GM21528 (cell line): ENCODE measurements around the gene UVRAG.

Source experiments
- ATAC-seq: cut with Tn5 transposase; IDR thresholded peaks from one replicate; pipeline ENCODE4 v1.9.1; 2021; ENCODE audit warnings: mild to moderate bottlenecking, moderate library complexity; ENCODE audit not compliant: unreplicated experiment, low FRiP score

UVRAG gene

DNA sequence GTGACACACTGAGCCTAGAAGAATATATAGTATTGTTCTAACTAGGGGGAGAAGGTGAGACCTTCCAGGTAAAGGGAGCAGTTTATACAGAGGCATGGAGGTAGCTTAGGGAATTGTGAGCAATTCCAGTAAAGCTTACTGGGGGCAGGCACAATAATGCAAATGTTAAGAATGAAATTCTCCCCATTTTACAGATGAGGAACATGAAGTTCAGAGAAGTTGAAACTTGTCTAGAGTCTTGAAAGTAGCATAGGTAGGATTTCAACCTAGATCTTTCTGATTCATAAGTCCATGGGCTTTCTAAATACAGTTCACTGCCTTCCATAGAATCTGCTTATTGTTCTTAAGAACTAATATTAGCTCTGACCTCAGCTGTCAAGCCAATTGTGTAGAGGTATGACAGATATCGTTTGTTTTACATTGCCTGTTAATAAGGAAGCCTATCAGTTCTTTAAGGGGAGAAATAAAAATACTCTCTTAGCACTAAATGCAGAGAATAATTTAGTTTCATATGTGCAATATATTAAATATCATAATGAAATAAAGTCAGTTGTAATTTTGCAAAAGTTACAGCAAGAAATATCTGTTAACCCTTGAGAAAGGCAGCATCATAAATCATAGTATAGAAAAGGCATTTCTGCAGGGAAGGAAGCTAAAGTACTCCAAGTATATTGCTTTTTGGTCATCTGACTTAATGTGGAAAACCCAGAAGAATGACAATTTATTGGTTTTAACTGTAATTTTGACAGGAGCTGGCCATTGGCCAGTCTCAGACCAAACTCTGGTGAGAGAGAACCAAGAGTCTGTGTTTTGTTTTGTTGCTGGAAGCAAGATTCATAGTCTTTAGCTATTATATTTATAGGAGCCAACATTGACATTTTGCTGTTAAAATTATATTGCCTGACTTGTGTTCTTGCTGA lies 181.8 kb downstream of the UVRAG start:
- no peak for ATAC-seq

DNA sequence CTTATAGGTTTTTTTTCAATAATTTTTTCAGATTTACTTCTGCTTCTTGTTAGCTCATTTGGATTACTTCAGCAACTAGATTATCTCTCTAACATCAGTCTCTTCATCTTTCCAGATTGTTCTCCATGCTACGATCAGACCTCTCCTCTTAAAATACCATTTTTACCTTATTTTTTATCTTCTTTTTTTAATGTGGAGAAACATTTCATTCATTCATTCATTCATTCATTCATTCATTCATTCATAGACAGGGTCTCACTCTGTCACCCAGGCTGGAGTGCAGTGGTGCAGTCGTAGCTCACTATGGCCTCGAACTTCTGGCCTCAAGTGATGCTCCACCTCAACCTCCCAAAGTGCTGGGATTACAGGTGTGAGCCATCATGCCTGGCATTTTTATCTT lies 189.4 kb downstream of the UVRAG start:
- ATAC-seq = no peak

DNA sequence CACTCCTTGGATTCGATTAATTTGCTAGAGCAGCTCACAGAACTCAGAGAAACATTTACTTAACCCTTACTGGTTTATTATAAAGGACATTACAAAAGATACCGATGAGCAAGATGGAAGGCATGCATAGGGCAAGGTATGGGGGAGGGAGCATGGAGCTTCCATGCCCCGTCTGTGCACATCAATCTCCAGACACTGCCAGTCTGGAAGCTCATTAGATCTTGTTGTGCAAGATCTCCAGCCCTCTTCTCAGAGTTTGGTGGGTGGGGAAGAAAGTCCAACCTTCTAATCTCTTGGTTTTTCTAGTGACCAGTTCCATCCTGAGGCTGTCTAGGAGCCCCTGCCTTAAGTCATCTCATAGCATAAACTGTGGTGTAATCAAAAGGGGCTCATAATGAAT lies 190.7 kb downstream of the UVRAG start:
- no peak for ATAC-seq

DNA sequence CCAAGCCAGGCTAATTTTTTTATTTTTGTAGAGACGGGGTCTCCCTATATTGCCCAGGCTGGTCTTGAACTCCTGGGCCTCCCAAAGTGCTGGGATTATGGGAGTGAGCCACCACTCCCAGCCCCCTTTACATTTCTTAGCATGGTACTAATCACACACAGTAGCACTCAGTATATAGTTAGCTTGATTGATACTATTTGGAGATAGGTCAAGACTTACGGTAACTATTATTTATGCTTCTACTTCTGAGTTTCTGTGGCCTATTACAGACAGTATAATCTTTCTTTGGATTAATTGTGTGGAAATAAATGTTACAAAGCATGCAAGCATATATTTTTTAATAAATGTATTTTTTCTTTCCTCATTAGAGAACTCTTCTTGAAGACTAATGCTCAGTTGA lies 192.2 kb downstream of the UVRAG start:
- ATAC-seq = no peak

DNA sequence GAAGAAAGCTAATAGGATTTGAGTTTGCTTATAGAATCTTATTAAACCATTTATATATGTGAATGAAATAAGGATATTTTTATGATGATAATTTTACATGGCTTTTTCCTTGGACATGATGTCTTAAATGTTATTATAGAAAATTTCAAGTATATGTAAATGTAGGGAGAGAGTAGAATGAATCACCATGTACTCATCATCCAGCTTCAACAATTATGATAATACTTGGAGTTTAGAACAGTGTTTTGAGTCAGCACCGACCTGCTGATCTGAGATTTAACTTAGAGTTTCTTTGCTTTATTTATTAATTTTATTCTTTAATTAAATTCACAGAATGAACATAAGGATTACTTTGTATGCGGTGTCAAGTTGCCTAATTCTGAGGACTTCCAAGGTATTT lies 193.5 kb downstream of the UVRAG start:
- no peak for ATAC-seq

DNA sequence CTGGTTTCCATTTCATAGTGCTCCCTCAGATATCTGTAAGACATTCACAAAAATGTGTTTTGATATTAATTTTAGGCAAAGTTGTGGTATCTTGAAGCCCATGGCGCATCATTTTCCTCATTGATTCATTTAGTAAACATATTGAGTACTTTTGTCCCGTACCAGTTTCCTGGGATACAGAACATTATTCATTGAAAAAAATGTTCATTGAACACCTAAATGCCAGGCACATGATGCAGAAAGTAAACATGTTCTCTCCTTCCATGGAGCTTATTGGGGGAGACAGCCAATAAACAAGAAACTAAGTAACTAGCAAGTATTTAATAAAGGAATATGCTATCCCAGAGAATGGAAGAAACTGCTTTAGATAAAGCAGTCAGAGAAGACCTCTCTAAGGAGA lies 195.0 kb downstream of the UVRAG start:
- ATAC-seq = no peak

DNA sequence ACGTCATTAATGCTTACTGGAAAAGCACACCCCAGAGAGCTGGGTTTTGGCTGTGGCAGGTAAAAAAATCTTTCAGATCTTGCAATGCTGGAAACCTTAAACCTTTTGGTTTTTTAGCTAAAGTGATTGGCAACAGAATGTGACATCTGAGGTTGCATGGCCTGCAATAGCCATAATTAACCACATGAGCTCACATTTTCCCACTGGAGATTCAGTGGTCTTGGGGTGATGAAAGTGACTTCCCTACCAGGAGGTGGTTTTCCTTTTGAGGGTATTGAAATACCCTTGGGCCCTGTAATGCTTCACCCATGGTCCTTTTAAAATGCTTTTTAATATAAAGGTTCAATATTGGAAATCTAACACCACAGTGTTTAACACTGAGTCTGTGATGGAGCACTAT lies 198.5 kb downstream of the UVRAG start:
- no peak for ATAC-seq

DNA sequence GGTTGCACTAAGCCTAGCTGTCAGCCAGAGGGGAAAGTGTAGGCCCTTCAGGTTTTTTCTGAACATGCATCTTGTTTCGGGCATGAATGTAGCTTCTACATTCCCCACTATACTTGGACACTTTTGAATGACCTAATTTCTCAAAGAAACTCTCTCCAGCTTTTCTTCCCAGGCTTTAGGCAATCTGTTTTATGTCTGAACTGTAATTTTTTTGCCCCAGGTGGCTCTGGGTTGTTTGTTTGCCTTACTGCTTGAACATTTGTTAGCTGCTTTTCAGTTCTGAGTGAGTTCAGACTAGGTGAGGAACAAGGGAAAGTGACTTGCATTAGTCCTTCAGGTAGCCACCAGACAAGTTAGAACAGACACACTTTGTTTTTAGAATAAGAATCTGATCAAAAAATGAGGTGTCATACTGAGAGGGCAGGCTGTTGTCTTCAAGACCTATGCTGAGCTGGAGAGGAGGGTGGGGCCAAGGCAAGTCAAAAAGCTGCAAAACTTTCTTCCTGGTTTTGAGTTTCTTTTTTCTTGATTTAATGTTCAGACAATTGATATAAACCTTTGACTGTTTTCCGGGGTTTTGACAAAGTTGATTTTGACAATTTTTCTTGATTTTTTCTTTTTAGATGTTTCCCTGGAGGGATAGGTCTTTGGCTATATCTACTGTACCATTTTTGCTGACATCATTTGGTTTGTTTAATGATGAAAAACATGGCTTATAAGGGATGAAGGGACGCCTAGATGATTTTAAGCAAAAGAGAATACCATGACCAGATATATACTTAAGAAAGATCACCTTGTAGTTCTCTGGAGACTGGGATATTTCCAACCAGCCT lies 208.4 kb downstream of the UVRAG start:
- no peak for ATAC-seq

DNA sequence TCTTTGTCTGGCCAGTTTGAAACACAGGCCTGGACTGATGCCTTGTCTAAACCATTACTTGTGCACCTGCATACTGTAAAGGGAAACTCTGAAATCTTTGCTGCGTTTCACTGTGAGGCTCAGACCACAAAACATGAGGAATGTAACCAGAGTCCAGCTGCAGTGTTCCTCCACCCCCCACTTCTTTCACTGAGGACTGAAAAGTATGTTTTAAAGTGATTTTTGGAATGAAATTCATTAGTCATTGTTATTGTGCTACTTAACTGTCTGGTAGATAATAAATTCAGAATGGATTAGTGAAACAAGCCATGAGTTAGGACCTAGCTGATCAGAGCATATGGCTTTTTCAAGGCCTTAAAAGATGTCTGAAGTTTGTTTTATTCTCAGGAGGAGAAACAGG lies 210.1 kb downstream of the UVRAG start:
- ATAC-seq = no peak

DNA sequence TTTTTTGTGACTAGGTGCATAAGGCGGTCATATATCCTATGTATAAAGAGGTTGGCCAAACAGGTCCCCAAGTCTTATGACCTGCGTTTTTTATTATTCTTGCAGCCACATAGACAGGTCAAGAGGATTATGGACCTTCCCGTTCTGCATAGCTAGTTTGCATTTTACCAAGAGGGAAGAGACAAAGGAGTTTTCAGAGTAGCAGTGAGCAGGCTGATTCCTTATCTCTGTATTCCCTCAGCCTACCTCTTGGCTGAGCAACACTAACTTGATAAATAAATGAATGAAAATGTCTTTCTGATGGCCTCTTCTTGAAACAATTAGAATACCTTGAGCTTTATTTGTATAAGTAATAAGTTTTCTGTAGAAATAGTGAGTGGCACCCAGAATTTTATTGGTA lies 210.8 kb downstream of the UVRAG start:
- ATAC-seq = no peak

DNA sequence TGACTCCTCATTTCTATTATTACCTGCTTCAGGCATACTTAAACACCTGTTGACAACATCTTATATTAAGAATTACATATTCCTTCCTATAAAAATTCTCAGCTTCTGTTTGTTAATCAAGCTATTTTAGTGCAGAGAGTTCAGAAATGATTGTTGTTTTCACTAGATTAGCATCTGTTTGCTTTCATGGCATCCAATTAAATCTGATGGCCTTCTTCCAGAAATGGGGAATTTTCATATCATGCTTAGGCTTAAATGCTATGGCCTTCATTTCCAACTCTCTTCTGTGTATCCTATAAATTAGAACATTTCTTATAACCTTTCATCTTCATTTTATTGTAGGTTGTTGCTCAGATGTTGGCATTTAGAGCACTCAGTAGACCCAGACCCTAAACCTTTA lies 211.3 kb downstream of the UVRAG start:
- no peak for ATAC-seq

DNA sequence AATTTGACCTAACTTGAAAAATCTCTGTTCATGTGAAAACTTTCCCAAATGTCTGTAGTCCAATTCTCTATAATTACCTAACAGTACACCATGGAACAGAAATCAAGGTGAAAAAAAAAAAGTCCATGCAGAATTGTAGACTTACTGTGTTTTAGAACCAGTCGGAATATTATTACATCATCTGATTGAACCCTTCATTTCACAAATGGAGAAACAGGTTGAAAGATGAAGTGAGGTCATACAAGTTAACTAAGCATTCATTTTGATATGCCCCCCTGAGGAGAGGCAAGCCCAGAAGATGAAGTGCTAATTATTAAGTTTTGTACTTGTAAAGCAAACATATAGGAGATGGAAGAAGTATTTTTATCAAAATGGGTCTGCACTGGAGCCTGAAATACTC lies 211.9 kb downstream of the UVRAG start:
- ATAC-seq = no peak

DNA sequence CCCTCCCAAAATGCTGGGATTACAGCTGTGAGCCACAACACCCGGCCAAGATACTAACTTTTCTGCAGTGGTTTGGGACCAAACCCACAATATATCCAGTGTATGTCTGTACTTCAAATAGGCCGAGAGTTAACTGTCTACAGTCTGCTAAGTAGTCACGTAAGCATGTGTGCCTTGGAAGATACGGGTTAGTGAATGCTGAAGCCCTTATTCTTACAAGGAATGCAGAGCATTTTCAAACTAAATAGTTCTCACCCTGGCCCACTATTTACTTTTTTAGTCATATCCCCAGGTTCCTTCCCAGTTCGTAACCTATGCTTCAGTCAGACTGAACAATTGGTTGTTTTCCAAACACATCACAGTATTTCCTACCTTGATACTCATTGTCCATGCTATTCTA lies 215.3 kb downstream of the UVRAG start:
- ATAC-seq = no peak

DNA sequence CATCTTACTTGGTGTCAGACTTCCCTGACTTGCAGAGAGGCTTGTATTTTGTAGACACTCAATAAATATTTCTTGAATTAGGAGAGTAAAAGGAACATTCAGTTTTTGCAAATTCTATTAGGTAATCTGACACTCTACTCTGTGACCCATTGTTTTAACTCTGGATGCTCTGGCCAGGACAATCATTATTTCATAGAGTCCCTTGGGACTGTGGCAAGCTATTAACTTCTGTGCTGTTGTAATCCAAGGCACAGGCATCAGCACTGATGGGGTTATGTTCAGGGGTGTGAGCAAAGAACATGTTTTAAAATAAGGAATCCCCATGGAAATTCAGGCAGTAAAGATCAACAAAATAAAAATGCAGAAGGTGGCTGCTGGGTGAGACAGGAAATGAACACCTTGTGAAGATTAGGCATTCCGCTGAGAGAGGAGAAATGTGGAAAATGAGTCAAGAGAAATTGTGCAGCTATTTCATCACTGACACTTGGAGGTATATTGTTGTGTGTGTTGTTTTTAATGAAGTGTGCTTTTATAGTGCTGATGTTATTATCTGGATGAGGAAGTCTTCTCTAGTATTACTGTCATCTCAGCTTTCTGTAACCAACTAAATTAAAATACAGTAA lies 216.1 kb downstream of the UVRAG start:
- no peak for ATAC-seq

DNA sequence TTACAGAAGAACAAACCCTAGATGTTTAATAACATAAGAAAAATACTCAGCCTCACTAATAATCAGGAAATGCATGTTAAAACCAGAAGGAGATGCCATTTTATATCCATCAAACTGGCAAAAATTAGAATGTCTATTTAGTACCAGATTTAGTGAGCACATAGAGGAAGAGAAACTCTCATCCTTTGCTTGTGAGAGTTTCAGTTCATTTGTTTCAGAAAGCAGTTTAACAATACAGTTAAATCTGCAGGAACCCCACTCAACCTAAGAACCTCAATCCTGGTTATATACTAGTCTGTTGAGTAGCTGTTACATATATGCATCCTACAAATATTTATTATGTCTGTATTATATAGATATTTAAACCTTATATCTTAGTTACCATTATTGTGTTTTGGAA lies 218.7 kb downstream of the UVRAG start:
- no peak for ATAC-seq

DNA sequence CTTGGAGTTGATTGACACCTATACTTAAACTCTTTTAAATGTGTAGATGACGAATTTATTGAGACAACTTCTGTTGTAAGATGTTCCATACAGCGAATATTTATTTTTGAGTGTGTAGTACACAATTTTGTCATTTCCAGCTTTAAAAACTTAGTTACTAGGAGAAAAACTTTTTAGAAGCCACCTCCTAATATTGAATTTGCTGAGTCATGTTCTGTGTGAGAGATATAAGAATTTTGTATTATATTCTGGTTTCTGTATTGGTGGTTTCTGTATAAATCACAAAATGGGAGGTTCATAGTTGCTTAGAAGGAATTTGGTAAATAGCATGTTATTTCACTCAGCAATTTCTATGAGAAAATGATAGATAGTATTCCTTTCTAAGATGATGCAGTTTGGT lies 220.0 kb downstream of the UVRAG start:
- ATAC-seq = no peak

DNA sequence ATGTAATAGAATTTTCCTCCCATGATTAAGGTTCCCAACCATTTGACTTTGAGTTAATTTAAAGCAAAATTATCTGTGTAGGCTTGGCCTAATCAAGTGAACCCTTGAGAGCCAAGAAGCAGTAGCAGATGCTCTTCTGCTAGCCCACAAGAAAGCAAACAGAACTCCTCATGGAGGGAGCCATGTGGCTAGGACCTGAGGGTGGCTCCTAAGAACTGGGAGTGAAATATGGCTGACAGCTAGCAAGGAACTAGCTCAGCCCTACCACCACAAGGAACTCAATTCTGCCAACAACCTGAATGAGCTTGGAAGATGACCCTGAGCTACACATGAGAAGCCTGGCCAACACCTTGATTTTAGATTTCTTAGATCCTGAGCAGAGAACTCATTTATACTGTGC lies 223.6 kb downstream of the UVRAG start:
- no peak for ATAC-seq

DNA sequence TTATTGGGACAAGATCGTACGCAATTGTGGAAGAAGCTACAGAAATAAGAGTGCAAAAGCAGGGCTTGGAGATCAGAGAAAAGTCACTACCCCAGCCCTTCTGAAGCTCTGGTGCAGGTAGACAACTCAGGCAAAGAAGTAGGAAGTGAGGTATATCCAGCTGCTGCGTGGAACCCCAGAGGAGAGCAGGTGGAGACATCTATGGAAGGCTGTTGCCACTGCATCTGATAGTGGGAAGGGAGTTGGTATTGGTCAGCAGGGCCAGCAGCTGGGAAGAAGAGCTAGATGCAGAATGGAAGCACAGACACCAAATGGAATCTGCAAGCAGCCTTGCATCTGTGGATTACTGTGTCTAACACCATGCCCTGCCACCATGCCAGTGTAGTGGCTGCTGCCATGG lies 226.2 kb downstream of the UVRAG start:
- no peak for ATAC-seq

DNA sequence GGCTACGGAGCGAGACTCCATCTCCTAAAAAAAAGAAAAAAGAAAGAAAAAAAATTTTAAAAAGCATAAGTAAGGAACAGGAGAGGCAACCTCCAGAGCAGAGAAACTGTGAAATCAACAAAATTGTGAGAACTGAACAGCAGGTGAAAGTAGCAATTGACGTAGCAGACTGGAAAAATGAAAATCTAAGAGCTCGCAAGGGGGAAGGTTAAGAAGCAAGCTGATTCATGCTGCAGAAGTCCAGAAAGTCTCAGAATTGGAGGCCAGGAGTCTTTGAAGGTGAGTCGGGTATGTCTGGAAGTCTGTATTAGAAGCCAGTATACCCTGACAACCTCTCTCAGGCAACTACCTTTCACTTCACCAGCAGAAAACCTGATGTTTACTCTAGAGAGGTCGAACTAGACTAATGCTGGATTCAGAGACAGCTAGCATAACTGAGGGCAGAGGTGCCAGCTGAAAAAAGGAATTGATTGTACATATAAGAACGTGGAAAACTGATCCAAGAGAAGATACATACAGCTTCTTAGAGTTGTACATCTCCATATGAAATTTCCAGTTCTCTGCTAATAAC lies 229.8 kb downstream of the UVRAG start:
- no peak for ATAC-seq

DNA sequence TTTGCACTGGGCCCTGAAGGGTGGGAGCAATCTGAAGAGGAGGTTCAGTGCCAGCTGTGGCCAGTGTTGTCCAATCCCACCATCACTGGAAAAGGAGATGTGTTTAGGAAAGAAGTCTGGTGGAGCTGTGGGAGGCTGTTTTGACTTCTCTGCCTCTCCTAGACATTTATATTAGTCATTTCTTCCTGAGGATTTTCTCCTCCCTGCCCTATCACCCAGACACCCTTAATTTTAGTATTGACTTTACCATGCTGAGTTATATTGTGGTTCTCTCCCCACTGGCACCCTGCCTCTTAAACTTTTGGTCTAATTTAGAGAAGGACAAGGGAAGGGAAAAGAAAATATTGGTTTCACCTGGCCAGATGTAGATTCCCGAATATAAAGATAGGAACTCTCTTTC lies 232.2 kb downstream of the UVRAG start:
- no peak for ATAC-seq

DNA sequence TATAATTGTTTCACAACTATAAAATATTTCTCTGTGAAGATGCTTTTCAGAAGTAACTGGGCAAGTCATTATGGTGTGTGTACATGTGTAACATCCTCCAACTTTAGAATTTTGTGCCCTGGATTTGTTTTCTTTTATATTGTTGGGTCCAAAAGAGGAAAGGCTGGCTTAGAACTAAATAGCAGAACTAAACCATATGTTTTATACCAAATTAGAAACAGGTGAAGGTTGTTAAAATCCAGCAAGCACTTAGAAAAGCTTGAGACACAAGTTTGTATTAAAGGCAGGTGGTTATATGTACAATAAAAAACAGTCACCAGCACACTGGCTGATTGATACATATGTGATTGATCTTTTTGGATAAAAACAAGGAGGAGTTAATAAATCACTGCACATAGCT lies 232.8 kb downstream of the UVRAG start:
- no peak for ATAC-seq
